GM12874 (cell line): ENCODE results near the gene WDR31.

Source experiments
- TF ChIP-seq, protein P1 (sequence below): IDR thresholded peaks from 2 replicates; pipeline ENCODE4 v1.5.1; 2011; ENCODE audit warnings: low read depth, mild to moderate bottlenecking, control low read depth, low read length, moderate library complexity; ENCODE audit not compliant: insufficient read depth

Gene WDR31

DNA sequence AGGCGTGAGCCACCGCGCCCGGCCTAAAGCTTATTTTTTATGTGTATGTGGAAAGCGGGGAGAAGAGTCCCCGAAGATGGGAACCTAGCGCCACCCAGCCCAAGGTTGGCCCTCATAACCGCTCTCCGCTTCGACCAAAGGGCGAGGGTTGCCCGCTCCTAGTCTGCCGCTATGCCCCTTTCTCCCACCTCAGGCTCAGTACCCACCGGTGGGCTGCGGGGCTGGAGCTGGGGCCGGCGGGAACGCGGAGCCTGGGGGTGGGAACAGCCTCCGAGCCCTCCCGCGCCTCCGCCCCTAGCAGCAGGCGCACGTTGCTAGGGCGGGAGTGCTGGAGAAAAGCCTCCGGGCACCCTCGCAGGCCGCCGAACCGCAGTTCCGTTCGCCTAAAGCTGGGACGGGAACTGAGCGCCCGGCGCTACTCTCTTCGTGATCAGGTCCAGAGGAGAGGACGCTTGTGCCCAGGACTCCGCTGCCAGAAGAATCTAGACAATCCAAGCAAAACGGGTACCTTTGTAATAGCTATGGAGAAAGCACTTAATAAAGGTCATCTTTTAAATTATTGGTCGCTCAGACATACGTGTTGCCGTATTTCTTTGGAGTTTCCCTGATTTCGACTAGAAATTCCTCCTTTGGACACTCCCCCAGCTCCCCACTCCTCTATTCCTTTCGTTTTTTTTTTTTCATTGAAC, at the start of gene WDR31:
Gene WDR31 (minus strand): TSS at position 265 of the 689 bp plus-strand sequence. CDS start 8,253 bp downstream, outside the sequence.
- TF ChIP-seq, protein P1, sequence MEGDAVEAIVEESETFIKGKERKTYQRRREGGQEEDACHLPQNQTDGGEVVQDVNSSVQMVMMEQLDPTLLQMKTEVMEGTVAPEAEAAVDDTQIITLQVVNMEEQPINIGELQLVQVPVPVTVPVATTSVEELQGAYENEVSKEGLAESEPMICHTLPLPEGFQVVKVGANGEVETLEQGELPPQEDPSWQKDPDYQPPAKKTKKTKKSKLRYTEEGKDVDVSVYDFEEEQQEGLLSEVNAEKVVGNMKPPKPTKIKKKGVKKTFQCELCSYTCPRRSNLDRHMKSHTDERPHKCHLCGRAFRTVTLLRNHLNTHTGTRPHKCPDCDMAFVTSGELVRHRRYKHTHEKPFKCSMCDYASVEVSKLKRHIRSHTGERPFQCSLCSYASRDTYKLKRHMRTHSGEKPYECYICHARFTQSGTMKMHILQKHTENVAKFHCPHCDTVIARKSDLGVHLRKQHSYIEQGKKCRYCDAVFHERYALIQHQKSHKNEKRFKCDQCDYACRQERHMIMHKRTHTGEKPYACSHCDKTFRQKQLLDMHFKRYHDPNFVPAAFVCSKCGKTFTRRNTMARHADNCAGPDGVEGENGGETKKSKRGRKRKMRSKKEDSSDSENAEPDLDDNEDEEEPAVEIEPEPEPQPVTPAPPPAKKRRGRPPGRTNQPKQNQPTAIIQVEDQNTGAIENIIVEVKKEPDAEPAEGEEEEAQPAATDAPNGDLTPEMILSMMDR, result no peak

DNA sequence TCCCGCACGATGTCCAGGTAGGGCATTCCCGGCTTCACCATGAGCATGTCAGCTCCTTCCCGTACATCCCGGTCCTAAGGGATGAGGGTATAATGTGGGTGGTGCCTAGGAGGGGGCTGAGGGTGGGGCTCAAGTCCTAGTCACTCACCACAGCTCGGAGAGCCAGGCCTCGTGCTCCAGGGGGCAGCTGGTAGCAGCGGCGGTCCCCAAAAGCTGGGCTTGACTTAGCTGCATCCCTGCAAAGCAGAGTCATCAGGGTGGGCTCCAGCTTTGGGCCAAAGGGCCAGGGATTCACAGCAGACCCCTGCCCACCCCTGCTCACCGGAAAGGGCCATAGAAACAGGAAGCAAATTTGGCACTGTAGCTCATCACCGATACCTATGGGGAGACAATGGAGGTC, 49.4 kb upstream of the WDR31 start:
- TF ChIP-seq, protein P1, result no peak

DNA sequence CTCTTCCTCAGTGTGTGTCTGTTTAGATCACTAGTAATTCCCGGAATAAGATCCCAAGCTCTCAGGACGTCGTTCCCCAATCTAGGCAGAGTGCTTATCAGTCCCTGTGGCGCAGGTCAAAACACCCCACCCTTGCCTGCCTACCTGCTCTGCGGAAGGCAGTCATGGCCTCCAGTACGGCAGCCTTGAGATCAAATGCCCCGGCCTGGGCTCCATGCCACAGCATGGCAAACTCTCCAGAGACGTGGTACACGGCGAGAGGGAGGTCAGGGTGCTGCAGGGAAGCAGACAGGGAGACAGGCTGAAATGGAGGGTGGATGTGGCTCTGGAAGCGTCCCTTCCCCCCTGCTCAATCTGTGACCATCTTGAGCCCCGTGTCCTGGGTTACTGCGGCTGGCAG, 48.8 kb upstream of the WDR31 start:
- TF ChIP-seq, protein P1, result no peak

DNA sequence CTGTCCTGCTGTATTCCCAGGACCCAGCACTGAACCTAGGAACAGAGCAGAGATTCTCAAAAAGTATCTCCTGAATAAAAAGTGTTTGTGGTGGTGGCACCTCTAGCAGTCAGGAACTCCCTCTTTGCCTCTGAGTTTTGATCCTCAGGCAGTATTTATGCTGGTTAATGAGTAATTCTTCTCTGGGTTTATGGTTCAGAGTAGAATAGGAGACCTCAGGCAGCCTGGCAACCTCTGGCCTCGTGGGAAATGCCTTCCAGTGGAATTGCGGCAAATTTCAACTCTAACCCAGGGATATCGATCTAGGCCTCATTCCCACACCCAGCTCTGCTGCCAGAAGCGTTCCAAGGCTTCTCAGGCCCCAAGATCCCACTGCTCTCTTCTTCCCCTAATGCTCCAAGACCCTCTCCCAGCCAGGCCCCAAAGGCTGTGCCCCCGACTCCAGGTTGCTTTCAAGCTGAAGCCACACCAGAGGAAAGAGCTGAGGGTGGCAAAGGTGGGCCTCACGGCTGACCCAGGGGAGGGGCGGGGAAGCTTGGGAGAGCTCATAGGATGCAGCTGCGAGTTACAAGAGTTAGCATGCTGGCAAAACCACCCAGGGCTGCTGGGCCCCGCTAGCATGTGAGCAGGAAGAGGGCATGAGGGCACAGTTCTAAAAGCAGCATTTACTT, 47.6 kb upstream of the WDR31 start:
- TF ChIP-seq, protein P1, result no peak

DNA sequence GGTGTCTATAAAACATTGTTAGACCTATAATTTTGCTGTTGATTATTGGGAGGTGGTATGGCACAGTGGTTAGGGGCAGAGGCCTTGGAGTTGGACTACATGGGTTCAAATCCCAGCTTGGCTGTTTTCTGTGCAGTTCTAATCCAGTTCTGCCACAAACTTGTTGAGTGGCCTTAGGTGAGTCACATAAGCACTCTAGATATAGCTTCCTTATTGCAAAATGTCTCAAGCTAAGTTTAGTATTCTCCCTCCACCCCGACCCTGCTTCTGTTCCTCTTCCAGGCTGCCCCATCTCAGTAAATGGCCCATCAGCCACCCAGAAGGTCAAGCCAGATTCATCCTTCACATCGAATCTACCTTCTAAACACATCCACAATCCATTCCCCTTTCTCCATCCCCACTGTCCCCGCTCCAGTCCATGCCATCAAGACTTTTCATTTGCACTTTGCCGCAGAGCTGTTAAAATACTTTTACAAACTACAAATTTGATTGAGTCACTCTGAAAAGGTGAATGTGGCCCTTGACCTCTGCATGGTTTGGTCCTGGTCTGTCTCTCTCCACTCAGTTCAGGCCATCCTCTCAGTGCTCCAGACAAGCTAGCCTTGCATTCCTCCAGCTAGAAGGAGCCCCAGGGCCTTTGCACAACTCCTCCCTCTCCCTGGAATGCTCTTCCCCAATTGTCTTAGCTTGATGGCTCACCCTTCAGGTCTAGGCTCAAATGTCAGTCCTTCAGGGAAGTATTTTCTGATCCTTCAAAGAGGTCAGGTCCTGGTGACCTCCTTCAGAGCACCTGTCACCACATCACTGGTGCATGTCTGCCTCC, 46.7 kb upstream of the WDR31 start:
- TF ChIP-seq, protein P1, result no peak

DNA sequence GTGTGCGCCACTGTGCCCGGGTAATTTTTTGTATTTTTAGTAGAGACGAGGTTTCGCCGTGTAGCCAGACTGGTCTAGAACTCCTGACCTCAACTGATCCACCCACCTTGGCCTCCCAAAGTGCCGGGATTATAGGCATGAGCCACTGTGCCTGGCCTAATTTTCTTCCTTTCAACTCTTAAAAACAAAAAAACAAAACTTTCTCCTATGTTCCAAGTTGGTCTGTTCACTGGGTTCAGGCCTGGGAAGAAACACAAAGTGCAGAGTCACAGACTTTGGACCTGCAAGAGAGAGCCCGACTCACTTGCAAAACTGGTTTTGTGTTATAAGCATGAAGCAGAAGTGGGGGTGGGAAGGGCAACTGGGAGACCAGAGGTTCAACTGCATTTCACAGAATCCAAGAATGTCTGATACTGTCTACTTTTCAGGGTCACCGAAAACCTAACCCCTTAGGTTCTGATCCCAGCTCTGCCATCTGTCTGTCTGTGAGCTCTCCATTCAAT, 41.9 kb upstream of the WDR31 start:
- TF ChIP-seq, protein P1, result no peak

DNA sequence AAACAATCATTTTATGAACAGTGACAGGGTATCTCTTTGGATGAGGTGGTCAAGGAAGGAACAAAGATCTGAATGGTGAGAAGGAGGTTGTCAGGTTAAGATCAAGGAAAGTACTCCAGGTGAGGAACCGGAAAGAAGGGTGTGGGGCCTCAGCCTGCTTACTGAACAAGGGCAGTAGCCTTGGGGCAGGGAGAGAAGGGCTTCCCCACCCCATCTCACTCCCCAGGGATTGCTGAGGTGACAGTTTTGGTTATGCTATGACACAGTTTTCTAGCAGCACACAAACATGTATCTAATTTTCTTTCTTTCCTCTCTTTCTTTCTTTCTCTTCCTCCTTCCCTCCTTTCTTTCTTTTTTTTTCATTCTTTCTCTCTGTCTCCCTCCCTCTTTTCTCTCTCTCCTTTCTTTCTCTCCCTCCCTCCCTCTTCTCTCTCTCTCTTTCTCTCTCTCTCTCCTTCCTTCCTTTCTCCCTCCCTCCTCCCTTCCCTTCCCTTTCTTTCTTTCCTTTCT, 40.8 kb upstream of the WDR31 start:
- TF ChIP-seq, protein P1, result no peak
